SHP77 treated with DMSO at 0.1 percent for 48 hours (cell line): ENCODE data around the gene INTS14.

Experiments used
- DNase-seq: peaks from one replicate; lab custom pipeline; 2025; lab: John Stamatoyannopoulos, UW

INTS14 gene

DNA sequence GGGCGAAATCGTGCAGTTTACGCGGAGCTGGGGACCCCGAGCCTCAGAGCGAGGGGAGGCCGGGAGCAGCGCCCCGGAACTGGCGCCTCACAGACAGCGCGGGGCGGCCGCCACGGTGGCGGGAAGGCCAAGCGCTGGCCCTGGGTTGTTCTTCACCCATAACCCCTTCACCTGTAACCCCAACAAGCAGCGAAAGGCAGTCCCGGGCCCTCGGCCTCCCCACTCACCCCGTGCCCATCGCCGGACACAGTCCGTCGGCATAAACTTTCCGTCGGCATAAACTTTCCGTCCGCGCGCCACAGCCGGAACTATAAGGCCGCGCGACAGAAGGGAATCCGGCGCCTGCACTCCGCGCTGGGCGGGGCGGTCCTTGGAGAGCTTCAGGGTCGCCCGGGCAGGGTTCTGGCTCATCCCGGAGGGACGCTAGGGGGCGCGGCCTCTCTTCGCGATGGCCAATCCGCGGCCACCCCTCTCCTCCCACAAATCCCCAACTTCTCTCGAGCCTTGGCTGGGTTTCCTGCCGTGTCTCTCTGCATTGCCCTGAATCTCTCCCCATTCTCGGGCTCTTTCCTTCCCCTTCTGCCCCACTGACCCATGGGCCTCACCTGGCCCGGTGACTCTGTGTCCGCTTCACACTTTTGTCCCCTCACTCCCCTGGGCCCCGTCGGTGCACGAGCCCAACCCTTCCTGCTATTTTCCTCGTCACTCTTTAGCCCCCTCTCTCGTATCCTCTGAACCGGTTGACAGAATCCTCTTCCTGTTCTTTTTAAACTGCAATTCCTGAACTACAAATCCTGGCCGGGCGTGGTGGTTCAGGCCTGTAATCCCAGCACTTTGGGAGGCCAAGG lies at the start of gene INTS14:
TSS of gene INTS14 (minus strand) at position 261 of the 848 bp plus-strand sequence. CDS start 3,751 bp downstream, outside the sequence.
- peak; percentile 98 for DNase-seq

DNA sequence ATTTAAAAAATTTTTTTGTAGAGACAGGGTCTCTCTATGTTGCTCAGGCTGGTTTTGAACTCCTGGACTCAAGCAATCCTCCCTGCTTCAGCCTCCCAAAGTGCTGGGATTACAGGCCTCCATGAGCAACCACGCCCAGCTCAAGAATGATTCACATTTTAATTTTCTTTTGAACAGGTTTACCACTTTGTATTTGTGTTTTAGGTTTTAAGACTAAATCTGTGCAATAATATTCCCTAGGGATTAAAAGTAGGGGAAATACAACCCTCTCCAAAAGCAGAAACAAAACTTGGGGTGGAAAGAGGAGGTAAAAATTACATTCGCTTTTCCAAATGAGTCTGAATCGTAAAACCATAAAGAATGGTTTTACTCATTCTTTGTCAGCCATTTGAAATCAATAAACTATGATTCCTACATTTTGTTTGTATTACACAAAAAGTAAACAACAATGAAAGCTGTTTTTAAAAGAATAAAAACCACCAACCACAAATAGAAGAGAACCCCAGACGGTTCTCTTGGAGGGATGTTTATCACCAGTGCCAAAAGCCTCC lies 48.6 kb upstream of the INTS14 start:
- DNase-seq = no peak

DNA sequence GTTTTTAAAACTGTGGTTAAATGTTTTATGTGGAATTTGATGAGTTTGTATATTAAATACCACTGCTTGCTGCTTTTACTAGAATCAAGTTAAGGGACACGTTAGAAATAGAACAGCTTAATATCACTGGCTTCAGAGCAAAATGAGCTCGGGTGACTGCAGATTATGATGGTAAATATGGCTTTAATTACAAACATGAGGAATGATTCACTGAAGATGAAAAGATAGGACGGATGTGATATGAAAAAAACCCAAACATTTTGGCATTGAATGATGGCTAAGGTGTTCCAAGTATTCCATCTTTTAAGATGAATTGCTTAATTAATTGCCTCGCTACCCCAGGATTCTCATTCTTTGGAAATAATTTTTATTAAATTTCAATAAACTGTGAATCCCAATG lies 44.5 kb upstream of the INTS14 start:
- DNase-seq = no peak

DNA sequence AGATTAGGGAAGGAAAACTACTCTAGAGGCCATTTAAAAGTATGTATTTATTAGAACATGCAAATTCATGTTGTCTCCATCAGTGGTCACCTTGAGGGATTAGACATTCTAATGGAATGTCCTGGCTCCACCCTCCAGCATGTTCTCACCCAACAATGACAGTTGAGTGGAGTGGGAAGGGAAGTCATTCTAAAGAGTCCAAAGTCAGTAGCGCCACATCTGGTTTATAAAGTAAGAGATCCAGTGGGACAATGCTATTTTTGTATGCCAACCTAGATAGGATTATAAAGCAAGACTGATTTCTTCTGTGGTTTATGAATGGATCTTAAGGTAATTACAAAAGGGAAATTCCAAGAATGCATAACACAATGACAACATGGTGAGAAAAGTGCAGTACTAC lies 44.1 kb upstream of the INTS14 start:
- no peak for DNase-seq

DNA sequence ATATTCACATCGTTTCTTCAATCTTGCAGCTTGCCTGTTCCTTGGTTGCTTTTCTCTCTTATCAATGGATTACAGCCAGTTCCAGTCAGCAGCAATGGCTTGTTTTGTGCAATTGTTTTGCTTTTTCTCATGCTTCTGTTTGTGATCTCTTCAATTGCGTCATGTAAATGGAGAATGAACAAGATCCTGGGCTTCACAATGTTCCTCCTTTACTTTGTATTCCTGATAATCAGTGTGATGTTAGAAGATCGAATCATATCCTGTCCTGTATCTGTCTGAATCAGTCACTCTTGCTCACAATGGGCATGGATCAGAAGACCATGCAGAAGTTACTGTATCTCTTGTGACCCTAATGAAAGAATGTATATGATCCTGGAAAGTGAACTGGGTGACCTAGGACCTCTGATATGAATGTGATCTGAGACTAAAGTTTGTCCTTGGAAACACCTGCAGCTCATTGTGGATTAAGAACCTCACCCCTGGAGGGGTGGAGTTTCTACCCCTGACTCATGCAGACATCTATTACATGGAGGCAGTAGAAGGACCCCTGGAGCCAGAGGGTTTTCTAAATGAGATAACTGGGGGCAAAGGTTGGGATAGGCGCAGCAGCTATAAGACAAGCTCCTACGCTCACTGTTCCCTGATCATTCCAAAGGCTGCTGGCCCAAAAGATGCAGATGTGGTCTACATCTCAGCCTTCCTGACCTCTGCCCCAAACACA lies 43.0 kb upstream of the INTS14 start:
- no peak for DNase-seq

DNA sequence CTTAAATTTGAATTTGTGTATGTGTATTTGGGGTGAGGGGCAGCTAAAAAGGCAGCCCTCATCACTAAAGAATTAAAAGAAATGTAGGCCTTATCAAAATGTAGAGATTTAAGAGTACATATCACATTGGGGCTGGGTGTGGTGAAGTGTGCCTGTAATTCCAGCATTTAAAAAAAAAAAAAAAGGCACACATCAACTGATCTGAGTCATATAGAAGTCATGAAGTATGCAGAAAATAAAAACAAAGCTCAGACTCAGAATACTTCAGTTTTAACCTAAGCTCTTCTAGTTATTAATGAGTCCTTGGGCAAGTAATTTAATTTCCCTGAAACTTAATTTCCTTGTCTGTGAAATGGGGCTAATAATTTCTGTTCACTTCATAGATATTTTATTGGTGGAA lies 42.4 kb upstream of the INTS14 start:
- no peak for DNase-seq

DNA sequence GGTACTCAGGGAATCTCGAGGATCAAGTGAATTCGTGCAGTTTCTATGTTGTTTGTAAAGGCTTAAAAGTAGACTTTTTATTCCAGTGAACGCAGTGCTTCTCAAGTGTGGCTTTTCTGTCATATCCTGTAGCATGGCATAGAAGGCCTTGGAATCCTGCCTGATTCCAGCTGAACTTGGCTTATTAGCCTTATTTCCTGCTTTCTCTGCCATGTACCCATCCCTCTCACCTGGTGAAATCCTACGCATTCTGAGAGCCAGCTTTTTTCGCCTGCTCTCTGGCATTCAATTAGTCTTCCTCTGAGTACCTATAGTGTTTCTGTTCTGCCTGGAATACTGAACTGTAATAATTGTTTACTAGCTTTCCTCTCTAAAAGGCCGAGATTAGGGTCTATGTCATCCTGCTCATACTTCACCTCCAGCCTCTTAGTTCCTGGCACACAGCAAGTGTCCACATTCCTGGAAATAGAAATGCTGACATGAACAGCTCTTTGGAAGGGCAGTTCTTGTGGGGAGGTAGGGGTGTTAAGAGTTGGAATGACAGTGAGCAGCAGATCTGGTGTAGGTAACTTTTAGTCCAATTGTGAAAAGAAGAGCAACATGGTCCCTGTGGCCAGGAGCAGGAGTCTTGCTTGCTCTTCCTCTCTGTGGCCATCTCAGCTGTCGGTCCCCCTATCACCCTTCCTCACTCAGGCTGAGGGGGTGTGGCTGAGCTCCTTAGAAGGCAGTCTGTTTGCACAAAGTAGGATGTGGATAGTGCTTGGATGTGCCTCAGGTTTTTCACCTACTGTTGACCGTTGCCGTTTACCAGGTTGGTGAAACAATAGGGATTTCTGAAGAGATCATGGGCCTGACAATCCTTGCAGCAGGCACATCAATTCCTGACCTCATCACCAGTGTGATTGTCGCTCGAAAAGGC lies 41.2 kb upstream of the INTS14 start:
- no peak for DNase-seq

DNA sequence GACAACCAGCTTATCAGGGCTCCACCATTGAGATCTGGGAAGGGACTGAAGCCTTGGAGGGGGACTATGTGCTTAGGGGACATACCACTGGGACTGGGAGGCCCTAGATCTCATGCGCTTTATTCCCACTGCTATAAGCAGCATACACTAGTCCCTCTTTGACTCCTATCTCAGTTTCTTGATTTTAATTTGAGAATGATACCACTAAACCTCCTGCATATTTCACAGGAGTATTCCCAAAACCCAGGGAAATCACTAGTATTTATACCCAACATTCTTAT lies 40.1 kb upstream of the INTS14 start:
- DNase-seq = no peak

DNA sequence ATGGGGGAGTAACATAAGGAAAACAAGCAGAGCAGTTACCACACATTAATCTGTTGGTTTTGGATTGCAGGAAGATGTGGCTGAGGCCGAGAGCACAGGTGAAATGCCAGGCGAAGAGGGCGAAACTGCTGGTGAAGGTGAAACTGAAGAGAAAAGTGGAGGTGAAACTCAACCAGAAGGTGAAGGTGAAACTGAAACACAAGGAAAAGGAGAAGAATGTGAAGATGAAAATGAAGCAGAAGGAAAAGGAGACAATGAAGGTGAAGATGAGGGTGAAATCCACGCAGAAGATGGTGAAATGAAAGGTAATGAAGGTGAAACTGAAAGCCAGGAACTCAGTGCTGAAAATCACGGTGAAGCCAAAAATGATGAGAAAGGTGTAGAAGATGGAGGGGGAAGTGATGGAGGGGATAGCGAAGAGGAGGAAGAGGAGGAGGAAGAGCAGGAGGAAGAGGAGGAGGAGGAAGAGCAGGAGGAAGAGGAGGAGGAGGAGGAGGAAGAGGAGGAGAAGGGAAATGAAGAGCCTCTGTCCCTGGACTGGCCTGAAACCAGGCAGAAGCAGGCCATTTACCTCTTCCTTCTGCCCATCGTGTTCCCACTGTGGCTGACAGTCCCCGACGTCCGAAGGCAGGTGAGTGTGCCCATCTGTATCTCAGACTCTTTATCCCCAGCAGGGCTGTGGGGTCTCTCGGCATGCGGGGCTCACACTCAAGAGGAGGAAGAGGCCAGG lies 39.5 kb upstream of the INTS14 start:
- DNase-seq = no peak

DNA sequence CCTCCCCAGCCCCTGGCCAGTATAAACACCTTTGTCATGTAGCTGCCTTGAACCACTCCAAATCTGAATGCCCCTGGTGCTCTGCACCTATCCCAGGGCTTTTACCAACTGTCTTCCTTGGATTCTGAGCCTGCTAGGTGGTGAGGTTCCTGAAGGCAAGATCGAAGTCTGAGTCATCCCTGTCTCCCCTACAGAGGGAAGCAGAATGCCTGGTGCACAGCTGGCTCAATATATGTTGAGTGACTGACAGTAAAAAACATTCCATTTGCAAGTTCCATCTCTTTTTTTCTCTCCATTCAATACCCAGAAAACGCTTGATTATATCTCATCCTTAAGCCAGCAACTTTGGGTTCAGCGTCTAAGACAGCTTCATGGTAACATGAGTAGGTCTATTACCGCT lies 35.6 kb upstream of the INTS14 start:
- no peak for DNase-seq

DNA sequence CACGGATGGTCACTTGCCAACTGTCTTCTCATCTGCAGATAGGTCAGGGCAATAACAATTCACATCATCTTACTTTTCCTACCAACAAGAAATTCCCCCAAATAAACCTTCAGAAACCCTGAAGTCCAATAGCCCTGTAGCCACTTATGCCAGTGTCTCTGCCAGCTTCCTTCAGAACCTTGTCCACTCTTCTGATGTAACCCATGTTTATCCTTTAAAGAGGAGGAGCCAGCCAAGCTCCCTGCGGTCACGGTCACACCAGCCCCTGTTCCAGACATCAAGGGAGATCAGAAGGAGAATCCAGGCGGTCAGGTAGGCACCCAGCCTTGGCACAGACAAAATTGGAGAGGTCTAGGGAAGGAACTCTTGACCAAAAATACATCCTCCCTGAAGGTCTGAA lies 34.5 kb upstream of the INTS14 start:
- DNase-seq = no peak

DNA sequence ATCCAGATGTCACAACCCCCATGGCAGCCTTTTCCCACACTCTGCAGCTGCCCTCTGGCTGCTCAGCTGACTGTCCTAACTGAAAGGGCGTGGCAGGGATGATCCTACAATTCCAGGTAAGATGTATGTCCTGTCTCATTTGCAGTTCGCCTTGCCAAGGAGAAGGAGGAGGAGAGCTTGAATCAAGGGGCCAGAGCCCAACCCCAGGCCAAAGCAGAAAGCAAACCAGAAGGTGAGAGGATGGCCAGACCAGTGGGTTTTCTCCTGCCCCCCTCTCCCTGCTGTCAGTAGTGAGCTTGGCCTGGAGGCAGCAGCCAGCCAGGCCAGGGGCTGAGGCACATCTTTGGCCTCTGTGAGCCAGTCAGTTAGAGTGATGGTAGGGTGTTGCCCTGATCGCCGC lies 33.4 kb upstream of the INTS14 start:
- DNase-seq = no peak

DNA sequence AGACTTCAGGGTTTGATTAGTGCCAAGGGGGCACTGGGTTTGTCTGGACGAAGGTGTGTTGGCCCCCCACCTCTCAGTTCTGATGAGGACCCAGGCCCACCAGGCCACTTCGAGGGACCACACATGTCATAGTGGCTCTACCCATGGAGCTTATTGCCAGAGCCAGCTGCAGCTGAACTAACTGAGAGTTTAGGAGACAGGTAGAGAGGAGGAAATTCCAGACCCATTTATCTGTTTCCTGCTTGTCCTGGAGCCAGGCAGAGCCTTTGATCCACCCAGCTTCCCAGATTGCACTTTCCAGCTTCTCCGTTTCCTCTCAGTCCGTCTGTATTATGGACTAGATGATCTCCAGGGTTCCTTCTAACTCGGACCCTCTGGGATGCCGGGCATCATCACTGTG lies 31.7 kb upstream of the INTS14 start:
- DNase-seq = no peak

DNA sequence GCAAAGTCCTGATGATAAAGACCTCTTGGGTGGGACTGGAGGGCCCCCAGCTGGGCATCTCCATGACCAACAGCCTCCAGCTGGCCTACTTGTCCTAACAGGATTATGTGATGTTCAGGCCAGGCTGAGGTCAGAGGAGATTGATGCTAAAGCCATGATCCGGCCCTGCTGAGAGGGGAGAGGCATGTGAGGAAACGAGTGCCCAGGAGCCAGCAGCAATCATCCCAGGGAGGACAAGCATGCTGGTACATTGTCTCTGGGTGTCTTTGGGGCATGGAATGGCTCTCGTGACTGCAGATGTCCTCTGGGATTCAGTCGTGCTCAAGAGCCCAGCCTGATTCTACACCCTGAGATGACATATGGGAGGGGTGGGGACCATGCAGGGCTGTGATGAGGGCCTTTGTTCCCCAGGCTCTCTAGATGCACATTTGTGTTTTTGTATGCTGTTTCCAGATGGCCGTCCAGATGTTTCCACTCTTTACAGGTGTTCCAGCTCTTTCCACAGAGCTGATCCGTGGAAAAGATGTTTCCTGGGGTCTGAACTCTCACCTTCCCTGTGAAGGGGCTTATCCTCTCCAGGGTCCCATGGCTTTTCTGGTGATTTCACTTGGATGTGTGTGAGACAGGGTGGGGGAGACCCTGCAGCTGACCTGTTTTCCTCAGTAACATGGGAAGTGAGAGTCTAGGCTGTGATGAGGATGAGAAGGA lies 31.0 kb upstream of the INTS14 start:
- no peak for DNase-seq

DNA sequence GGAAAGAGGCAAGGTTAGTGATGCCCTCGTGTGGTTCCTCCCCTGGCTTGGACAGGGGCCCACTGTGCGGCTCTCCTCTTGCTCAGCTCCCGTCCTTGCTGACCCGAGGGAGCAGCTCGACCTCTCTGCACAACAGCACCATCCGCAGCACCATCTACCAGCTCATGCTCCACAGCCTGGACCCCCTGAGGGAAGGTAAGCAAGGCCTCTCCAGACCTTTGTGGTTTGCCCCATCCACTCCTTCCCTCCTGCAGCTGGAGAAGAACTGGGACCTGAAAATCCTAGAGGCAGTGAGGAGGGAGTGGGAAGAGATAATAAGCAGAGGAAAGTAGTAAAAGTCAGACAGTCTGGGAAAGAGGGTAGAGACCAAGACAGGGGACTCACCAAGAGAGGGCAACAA lies 28.6 kb upstream of the INTS14 start:
- no peak for DNase-seq

DNA sequence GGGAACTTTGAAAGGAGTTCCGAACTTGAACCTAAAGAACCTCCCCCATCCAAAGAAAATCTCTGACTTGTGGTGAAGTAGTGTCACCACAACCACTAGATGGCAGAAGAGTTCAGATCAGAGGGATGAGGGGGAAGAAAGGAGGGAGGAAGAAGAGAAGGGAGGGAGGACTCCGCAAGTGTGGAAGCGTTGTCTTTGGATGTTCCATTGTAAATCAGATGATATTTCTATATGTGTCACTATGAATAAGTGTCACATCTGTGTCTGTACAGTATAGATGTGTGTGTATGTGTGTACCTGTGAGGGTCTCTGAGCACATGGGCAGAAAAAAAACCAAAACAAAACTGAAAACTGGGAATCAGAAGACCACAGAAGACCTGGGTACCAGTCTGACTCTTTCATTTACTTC lies 27.8 kb upstream of the INTS14 start:
- DNase-seq = peak; percentile 65

DNA sequence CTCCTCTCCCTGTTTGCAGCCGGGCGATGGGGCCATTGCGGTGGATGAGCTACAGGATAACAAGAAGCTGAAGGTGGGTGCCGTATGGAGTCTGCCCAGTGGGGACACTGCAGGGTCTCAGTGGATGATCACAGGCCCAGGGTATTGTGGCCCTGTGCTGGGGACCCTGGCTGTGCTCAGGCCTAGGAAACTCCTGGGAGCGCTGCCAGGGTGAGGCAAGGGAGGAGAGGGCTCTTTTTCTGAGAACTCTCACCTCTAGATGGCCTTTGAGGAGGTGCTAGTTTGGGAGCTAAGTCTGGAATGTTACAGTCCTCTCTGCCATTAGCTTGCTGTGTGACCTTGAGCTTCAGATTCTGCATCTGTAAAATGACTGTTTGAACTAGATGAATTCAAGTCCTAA lies 27.2 kb upstream of the INTS14 start:
- DNase-seq = no peak

DNA sequence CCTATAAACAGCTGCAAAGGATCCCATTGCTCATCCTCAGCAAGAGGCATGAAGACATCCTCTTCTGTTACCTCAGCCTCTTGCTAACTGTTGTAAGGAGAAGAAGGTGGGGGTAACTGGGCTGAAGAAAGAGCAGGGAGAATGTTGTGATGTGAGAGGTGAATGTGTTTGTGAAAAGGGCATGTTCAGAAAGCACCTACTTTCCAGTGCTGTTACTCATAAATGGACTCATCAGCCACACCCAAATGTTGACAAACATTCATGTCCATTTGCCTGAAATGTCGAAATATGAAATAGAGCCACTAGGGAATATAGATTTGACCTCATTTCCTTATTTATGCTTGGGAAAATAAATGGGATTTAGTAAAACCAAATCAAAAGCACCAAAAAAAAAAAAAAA lies 23.4 kb upstream of the INTS14 start:
- no peak for DNase-seq

DNA sequence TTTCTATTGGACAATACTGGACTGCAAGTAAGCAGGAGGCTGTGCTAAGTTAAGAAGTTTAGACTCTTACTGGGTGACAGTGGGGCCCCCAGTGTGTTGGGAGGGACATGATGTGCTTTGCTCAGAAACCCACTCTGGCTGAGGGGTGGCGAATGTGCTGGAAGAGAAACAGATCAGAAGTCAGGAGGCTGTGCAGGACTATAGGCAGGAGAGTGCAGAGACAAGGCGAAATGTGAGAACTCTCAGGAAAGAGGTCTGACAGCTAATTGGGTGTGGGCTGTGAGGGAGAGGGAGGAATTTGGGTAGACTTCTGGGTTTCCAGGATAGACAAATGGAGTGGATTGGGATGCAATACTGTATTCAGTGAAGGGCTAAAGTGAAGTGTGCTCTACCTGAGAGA lies 22.8 kb upstream of the INTS14 start:
- DNase-seq = no peak

DNA sequence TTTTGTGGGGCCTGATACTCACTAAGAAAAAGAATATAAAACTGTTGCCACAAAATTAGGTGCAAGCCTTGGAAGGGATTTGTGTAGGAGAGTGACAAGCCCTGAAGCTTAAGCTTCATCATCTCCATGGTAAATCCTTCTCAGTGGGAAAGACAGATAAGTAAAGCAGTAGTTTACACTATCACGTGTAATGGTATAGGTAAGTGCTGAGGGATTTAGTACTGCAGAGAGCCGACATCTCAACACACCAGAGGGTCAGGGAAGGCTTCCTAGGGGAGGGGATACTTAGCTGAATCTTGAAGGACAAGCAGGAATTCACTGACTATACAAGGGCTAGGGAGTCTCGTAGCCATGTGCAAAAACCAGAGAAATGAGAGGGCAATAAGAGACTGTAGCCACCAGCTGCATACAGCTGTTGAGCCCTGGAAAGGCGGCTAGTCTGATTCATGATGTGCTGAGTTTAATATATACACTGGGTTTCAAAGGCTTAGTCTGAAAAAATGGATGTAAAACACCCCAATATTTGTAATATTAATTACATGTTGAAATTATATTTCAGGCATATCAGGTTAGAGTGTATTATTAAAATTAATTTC lies 21.9 kb upstream of the INTS14 start:
- DNase-seq = no peak

DNA sequence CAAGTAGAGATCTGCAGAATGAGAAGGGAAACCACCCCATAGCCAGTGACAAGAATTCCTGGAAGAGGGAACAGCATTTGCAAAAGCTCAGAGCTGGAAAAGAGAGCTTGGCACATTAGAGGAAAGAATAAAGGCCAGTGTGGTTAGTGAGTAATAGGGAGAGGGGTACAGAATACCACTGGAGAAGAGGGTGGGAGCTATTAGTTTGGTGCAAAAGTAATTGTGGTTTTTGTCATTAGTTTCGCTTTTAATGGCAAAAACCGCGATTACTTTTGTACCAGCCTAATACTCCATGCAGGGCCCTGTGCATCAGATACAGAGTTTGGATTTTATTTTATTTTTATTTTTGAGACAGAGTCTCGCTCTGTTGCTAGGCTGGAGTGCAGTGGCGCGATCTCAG lies 20.6 kb upstream of the INTS14 start:
- DNase-seq = no peak
